Neural progenitor cell (in vitro differentiated cells): Measurements from ENCODE around the gene KIAA2012. TPM values are rescaled to one million over a fixed set of nuclear protein-coding genes. Genes with fewer than 3 reads are reported as not detected.
A peak's percentile ranks its signal among the peaks of the same experiment; 100 is the strongest.

Experiments used
- DNase-seq: peaks from one replicate; pipeline ENCODE4 v3.0.0-alpha.2; 2016; ENCODE audit warnings: low spot score
- H2AFZ ChIP-seq: fragments of 200-600 bp; sonication (generic); replicated peaks from 2 replicates; pipeline ENCODE4 v1.6.1; 2016; ENCODE audit warnings: antibody characterized with exemption
- H3F3A ChIP-seq: fragments of 200-600 bp; sonication (generic); 2 replicates; pipeline ENCODE4 v1.6.1; 2016; ENCODE audit warnings: antibody characterized with exemption, low read depth
- H3K27ac ChIP-seq: fragments of 200-600 bp; sonication (generic); 2 replicates; pipeline ENCODE4 v1.5.1; 2016; ENCODE audit warnings: mild to moderate bottlenecking
- H3K27me3 ChIP-seq: fragments of 200-600 bp; sonication (generic); 2 replicates; pipeline ENCODE4 v1.6.1; 2016; ENCODE audit warnings: mild to moderate bottlenecking, moderate library complexity
- H3K36me3 ChIP-seq: fragments of 200-600 bp; sonication (generic); 2 replicates; pipeline ENCODE4 v1.5.1; 2016
- H3K4me1 ChIP-seq: fragments of 200-600 bp; sonication (generic); 2 replicates; pipeline ENCODE4 v1.6.1; 2016; ENCODE audit warnings: mixed run types
- H3K4me2 ChIP-seq: fragments of 200-600 bp; sonication (generic); 2 replicates; pipeline ENCODE4 v1.6.1; 2016
- H3K4me3 ChIP-seq: fragments of 200-600 bp; sonication (generic); 2 replicates; pipeline ENCODE4 v1.5.1; 2016
- H3K79me2 ChIP-seq: fragments of 200-600 bp; sonication (generic); 2 replicates; pipeline ENCODE4 v1.6.1; 2016; ENCODE audit warnings: low read depth
- H3K9ac ChIP-seq: fragments of 200-600 bp; sonication (generic); 2 replicates; pipeline ENCODE4 v1.6.1; 2016
- H3K9me3 ChIP-seq: fragments of 200-600 bp; sonication (generic); 2 replicates; pipeline ENCODE4 v1.5.1; 2016; ENCODE audit warnings: low read depth
- H4K20me1 ChIP-seq: fragments of 200-600 bp; sonication (generic); 2 replicates; pipeline ENCODE4 v1.6.1; 2016; ENCODE audit warnings: low read depth
- H3K27ac Mint-ChIP-seq: 3 replicates; pipeline ENCODE4 v1.8.0; 2021; ENCODE audit warnings: mixed read lengths
- H3K27me3 Mint-ChIP-seq: 2 replicates; pipeline ENCODE4 v1.8.0; 2022; ENCODE audit warnings: low read depth, mild to moderate bottlenecking, inconsistent platforms, moderate library complexity, mixed read lengths; ENCODE audit not compliant: insufficient read depth
- H3K36me3 Mint-ChIP-seq: 3 replicates; pipeline ENCODE4 v1.8.0; 2021; ENCODE audit warnings: mixed read lengths
- H3K4me1 Mint-ChIP-seq: 3 replicates; pipeline ENCODE4 v1.8.0; 2021; ENCODE audit warnings: mixed read lengths
- H3K4me3 Mint-ChIP-seq: 3 replicates; pipeline ENCODE4 v1.8.0; 2021; ENCODE audit warnings: mild to moderate bottlenecking, moderate library complexity, mixed read lengths
- H3K9me3 Mint-ChIP-seq: 3 replicates; pipeline ENCODE4 v1.8.0; 2020; ENCODE audit warnings: mixed read lengths
- EZH2 ChIP-seq: fragments of 200-600 bp; sonication (generic); IDR thresholded peaks from 2 replicates; pipeline ENCODE4 v1.6.1; 2017; ENCODE audit warnings: antibody characterized with exemption, mild to moderate bottlenecking, moderate library complexity
- EZH2phosphoT487 ChIP-seq: fragments of 200-600 bp; sonication (generic); IDR thresholded peaks from 2 replicates; pipeline ENCODE4 v1.6.1; 2017; ENCODE audit warnings: antibody characterized with exemption
- total RNA-seq: library from RNA; depleted of rRNA; stranded (reverse); fragments of >200 nt; gene quantifications from 2 replicates; pipeline ENCODE4 v1.2.3, GENCODE V29; 2015; ENCODE audit warnings: low replicate concordance
- TF ChIP-seq, protein P1 (sequence below): fragments of 200-600 bp; sonication (generic); IDR thresholded peaks from 2 replicates; pipeline ENCODE4 v1.5.1; 2017; ENCODE audit warnings: antibody characterized with exemption, mild to moderate bottlenecking

KIAA2012 gene
- total RNA-seq, 1 donor from 2014 or later, result not detected

DNA sequence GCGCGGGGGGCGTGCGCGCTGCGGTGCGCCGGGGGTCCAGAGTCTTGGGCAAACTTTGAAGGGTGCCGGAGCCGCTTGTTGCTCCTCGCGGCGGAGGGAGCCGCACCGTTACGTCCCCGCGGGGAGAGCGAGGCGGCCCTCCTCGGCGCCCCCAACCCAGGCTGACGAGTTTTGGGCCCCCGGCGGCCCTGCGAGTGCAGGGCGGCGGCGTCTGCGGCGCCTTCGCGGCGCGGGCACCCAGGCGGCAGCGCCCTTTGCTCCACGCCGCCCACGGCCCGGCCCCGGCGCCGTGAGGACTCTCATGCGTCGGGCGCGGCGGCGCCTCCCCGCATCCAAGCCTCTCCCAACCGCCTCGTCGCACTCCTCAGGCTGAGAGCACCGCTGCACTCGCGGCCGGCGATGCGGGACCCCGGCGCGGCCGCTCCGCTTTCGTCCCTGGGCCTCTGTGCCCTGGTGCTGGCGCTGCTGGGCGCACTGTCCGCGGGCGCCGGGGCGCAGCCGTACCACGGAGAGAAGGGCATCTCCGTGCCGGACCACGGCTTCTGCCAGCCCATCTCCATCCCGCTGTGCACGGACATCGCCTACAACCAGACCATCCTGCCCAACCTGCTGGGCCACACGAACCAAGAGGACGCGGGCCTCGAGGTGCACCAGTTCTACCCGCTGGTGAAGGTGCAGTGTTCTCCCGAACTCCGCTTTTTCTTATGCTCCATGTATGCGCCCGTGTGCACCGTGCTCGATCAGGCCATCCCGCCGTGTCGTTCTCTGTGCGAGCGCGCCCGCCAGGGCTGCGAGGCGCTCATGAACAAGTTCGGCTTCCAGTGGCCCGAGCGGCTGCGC lies 38.6 kb upstream of the KIAA2012 start:
- Histone ChIP-seq H3K9me3 (no peaks in the 10 kb centered on the region), H3K9ac (peak overlapping the region; percentile 67), H2AFZ (no peak overlapping the region), H3F3A (peaks cover 76% of the 10 kb centered on the region), H3K4me1 (peaks cover 38% of the 10 kb centered on the region), H3K4me3 (peak overlapping the region; percentile 93), H3K27ac (peak overlapping the region; percentile 95), H3K27me3 (no peaks in the 10 kb centered on the region), H3K4me2 (peak overlapping the region; percentile 83), H3K79me2 (peaks cover 82% of the 10 kb centered on the region), H4K20me1 (peaks cover 54% of the 10 kb centered on the region), H3K36me3 (no peaks in the 10 kb centered on the region)
- peaks cover 2% of the 10 kb centered on the region for H3K27me3 Mint-ChIP-seq
- peaks cover 41% of the 10 kb centered on the region for H3K4me1 Mint-ChIP-seq
- peaks cover 4% of the 10 kb centered on the region for H3K36me3 Mint-ChIP-seq
- peak; percentile 65 for DNase-seq
- no peaks in the 10 kb centered on the region for H3K9me3 Mint-ChIP-seq
- TF ChIP-seq EZH2phosphoT487 (no peak), EZH2 (no peak)
- TF ChIP-seq, protein P1, sequence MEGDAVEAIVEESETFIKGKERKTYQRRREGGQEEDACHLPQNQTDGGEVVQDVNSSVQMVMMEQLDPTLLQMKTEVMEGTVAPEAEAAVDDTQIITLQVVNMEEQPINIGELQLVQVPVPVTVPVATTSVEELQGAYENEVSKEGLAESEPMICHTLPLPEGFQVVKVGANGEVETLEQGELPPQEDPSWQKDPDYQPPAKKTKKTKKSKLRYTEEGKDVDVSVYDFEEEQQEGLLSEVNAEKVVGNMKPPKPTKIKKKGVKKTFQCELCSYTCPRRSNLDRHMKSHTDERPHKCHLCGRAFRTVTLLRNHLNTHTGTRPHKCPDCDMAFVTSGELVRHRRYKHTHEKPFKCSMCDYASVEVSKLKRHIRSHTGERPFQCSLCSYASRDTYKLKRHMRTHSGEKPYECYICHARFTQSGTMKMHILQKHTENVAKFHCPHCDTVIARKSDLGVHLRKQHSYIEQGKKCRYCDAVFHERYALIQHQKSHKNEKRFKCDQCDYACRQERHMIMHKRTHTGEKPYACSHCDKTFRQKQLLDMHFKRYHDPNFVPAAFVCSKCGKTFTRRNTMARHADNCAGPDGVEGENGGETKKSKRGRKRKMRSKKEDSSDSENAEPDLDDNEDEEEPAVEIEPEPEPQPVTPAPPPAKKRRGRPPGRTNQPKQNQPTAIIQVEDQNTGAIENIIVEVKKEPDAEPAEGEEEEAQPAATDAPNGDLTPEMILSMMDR, result no peak
- H3K4me3 Mint-ChIP-seq, result peak overlapping the region; percentile 93
- H3K27ac Mint-ChIP-seq, result peak overlapping the region; percentile 95

DNA sequence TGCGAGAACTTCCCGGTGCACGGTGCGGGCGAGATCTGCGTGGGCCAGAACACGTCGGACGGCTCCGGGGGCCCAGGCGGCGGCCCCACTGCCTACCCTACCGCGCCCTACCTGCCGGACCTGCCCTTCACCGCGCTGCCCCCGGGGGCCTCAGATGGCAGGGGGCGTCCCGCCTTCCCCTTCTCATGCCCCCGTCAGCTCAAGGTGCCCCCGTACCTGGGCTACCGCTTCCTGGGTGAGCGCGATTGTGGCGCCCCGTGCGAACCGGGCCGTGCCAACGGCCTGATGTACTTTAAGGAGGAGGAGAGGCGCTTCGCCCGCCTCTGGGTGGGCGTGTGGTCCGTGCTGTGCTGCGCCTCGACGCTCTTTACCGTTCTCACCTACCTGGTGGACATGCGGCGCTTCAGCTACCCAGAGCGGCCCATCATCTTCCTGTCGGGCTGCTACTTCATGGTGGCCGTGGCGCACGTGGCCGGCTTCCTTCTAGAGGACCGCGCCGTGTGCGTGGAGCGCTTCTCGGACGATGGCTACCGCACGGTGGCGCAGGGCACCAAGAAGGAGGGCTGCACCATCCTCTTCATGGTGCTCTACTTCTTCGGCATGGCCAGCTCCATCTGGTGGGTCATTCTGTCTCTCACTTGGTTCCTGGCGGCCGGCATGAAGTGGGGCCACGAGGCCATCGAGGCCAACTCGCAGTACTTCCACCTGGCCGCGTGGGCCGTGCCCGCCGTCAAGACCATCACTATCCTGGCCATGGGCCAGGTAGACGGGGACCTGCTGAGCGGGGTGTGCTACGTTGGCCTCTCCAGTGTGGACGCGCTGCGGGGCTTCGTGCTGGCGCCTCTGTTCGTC lies 37.7 kb upstream of the KIAA2012 start:
- Mint-ChIP-seq H3K9me3 (no peaks in the 10 kb centered on the region), H3K36me3 (peaks cover 4% of the 10 kb centered on the region), H3K27me3 (peaks cover 2% of the 10 kb centered on the region), H3K4me1 (peaks cover 47% of the 10 kb centered on the region), H3K27ac (no peak overlapping the region), H3K4me3 (no peak overlapping the region)
- Histone ChIP-seq H3K36me3 (no peaks in the 10 kb centered on the region), H3K27me3 (no peaks in the 10 kb centered on the region), H3K9ac (peak overlapping the region; percentile 67), H3K4me1 (peaks cover 46% of the 10 kb centered on the region), H3K4me2 (peak overlapping the region; percentile 83), H3K27ac (no peak overlapping the region), H2AFZ (no peak overlapping the region), H3F3A (peaks cover 84% of the 10 kb centered on the region), H4K20me1 (peaks cover 63% of the 10 kb centered on the region), H3K79me2 (peaks cover 90% of the 10 kb centered on the region), H3K9me3 (no peaks in the 10 kb centered on the region), H3K4me3 (peak overlapping the region; percentile 93)
- peak; percentile 85 for DNase-seq
- TF ChIP-seq, protein P1, result peak; percentile 74
- TF ChIP-seq EZH2phosphoT487 (no peak), EZH2 (peak; percentile 20)

DNA sequence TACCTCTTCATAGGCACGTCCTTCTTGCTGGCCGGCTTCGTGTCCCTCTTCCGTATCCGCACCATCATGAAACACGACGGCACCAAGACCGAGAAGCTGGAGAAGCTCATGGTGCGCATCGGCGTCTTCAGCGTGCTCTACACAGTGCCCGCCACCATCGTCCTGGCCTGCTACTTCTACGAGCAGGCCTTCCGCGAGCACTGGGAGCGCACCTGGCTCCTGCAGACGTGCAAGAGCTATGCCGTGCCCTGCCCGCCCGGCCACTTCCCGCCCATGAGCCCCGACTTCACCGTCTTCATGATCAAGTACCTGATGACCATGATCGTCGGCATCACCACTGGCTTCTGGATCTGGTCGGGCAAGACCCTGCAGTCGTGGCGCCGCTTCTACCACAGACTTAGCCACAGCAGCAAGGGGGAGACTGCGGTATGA lies 37.1 kb upstream of the KIAA2012 start:
- no peaks in the 10 kb centered on the region for H3K9me3 ChIP-seq
- peak overlapping the region; percentile 69 for H3K27ac ChIP-seq
- peaks cover 87% of the 10 kb centered on the region for H3F3A ChIP-seq
- Mint-ChIP-seq H3K27ac (no peak overlapping the region), H3K4me1 (peaks cover 47% of the 10 kb centered on the region), H3K27me3 (peaks cover 2% of the 10 kb centered on the region), H3K9me3 (no peaks in the 10 kb centered on the region), H3K36me3 (peaks cover 4% of the 10 kb centered on the region), H3K4me3 (no peak overlapping the region)
- H3K4me2 ChIP-seq, result peak overlapping the region; percentile 83
- no peak overlapping the region for H2AFZ ChIP-seq
- no peaks in the 10 kb centered on the region for H3K27me3 ChIP-seq
- peaks cover 67% of the 10 kb centered on the region for H4K20me1 ChIP-seq
- DNase-seq, result peak; percentile 60
- H3K4me1 ChIP-seq, result peaks cover 44% of the 10 kb centered on the region
- H3K4me3 ChIP-seq, result peak overlapping the region; percentile 93
- peaks cover 89% of the 10 kb centered on the region for H3K79me2 ChIP-seq
- TF ChIP-seq, protein P1, result no peak
- TF ChIP-seq EZH2phosphoT487, result no peak
- TF ChIP-seq EZH2, result no peak
- H3K36me3 ChIP-seq, result no peaks in the 10 kb centered on the region
- H3K9ac ChIP-seq, result peak overlapping the region; percentile 2
